Panc1 (cell line): ENCODE results near the gene C5orf24. TPM values are rescaled to one million over a fixed set of nuclear protein-coding genes. Genes with fewer than 3 reads are reported as not detected.
"Not testable (repeated sequence)": the region's sequence is repeated elsewhere in the genome, so short reads cannot be mapped to it uniquely, and the experiment has no call there.

Experiments used
- ATAC-seq: fragments of 200-7000 bp; cut with Tn5 transposase; 2 replicates; pipeline ENCODE4 v1.9.1; 2020; ENCODE audit warnings: mild to moderate bottlenecking, moderate library complexity
- BruUV-seq: library from RNA; stranded (reverse); fragments of 400-500 nt; replicated peaks from 2 replicates; lab custom pipeline; 2021; lab: Mats Ljungman, UMichigan
- CTCF ChIA-PET: fragments of 300-600 bp; sonication (Branson Sonifier 250); formaldehyde crosslinking; loops from one replicate; lab custom pipeline; 2022; ENCODE audit warnings: antibody characterized with exemption; lab: Charles Lee
- POLR2A ChIA-PET: fragments of 300-600 bp; sonication (Branson Sonifier 250); formaldehyde crosslinking; loops from one replicate; lab custom pipeline; 2022; ENCODE audit warnings: antibody characterized with exemption; lab: Charles Lee
- DNase-seq: peaks from one replicate; pipeline ENCODE4 v3.0.0-alpha.2; 2010; ENCODE audit warnings: low read depth, low spot score
- H3K27ac ChIP-seq: 2 replicates; pipeline ENCODE4 v1.5.1; 2011; ENCODE audit warnings: mild to moderate bottlenecking, low read length, inconsistent platforms
- H3K27me3 ChIP-seq: fragments of 200-500 bp; sonication (Bioruptor generic); 2 replicates; pipeline ENCODE4 v1.6.0; 2014; ENCODE audit warnings: low read length, inconsistent platforms; ENCODE audit not compliant: control insufficient read depth, insufficient read depth
- H3K36me3 ChIP-seq: fragments of 200-500 bp; sonication (Bioruptor generic); 2 replicates; pipeline ENCODE4 v1.5.1; 2014; ENCODE audit warnings: inconsistent platforms, mild to moderate bottlenecking, low read length, moderate library complexity; ENCODE audit not compliant: control insufficient read depth, insufficient read depth
- H3K4me1 ChIP-seq: 2 replicates; pipeline ENCODE4 v1.5.1; 2011; ENCODE audit warnings: inconsistent platforms, mild to moderate bottlenecking, low read length, moderate library complexity; ENCODE audit not compliant: control insufficient read depth, insufficient read depth
- H3K4me3 ChIP-seq, 2 experiments: 2 replicates each; pipeline ENCODE4 v1.5.1; 2011 to 2012; ENCODE audit warnings: low read depth in 2 of 2, low read length in 2 of 2, mild to moderate bottlenecking in 2 of 2, inconsistent platforms in 1 of 2, moderate library complexity in 1 of 2
- H3K9me3 ChIP-seq: fragments of 200-500 bp; sonication (Bioruptor generic); 2 replicates; pipeline ENCODE4 v1.5.1; 2014; ENCODE audit warnings: low read depth, mild to moderate bottlenecking, inconsistent platforms, low read length, moderate library complexity; ENCODE audit not compliant: control insufficient read depth, insufficient read depth
- POLR2AphosphoS5 ChIP-seq: IDR thresholded peaks from 2 replicates; pipeline ENCODE4 v1.6.1; 2012; ENCODE audit warnings: mild to moderate bottlenecking, low read depth, low read length, moderate library complexity
- REST ChIP-seq, 2 experiments: IDR thresholded peaks; 2 replicates each; pipeline ENCODE4 v1.6.1; 2011 to 2012; ENCODE audit warnings: low read depth in 2 of 2, control low read depth in 1 of 2, low read length in 1 of 2, mild to moderate bottlenecking in 1 of 2, moderate library complexity in 1 of 2; ENCODE audit not compliant: insufficient read depth in 1 of 2
- SIN3A ChIP-seq: IDR thresholded peaks from 2 replicates; pipeline ENCODE4 v1.6.1; 2012; ENCODE audit warnings: low read depth, mild to moderate bottlenecking, low read length, moderate library complexity, borderline replicate concordance; ENCODE audit not compliant: insufficient read depth
- TCF7L2 ChIP-seq: IDR thresholded peaks from 2 replicates; pipeline ENCODE4 v1.6.1; 2011; ENCODE audit warnings: mild to moderate bottlenecking, low read depth, low read length, inconsistent platforms
- in situ Hi-C: cut with HindIII; loops from 2 replicates; pipeline ENCODE4 v1.10.0; 2016; ENCODE audit warnings: low sequenced_read_pairs, low pct_unique_long_range_greater_than_20kb
- intact Hi-C: fragments of 100-400 bp; cut with micrococcal nuclease; formaldehyde crosslinking; loops from one replicate; pipeline ENCODE4 v1.10.0; 2022; ENCODE audit not compliant: unreplicated experiment
- total RNA-seq: library from RNA; stranded (reverse); gene quantifications from one replicate; pipeline ENCODE4 v1.2.1, GENCODE V29; 2021; ENCODE audit not compliant: unreplicated experiment
- TF ChIP-seq, protein P1 (sequence below): fragments of 450-650 bp; IDR thresholded peaks from 2 replicates; pipeline ENCODE4 v1.5.1; 2017; ENCODE audit warnings: mild to moderate bottlenecking

The C5orf24 gene
- total RNA-seq, 1 experiment from 2014 or later: 51.7 TPM

DNA sequence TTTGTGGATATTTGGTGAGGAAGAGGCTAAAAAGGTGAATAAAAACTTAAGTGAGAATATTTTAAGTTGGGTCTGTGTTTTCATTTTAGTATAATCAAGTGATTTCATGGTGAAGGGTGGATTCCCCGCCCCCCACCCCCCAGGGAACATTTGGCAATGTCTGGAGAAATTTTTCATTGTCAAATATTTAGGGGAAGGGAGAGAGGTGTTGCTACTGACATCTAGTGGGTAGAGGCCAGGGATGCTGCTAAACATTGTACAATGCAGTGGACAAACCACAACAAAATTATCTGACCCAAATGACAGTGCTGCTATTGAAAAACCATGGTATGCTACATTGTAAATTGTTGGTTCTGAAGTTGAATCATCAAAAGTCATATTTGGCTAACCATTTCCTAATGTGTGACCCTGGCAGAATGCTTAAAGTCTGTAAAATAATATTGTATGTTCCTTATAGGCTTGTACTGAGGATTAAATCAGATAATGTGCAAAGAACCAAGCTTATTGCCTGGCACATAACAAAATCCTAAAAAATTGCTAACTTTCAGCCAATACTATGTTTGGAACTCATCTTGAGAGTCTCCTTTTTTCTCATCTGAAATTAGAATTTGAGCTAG, 5.6 kb downstream of the C5orf24 start:
- peaks cover 6% of the 10 kb centered on the region; the same call in 1 of the 2 replicates for H3K4me1 ChIP-seq
- in situ Hi-C loops (no loop called here), intact Hi-C loops (no loop called here)

GRCh38 chr5:134856465-134856864, 10.7 kb downstream of the C5orf24 start:
- peaks cover 43% of the 10 kb centered on the region for H3K36me3 ChIP-seq
- H3K9me3 ChIP-seq, H3K27ac ChIP-seq, in situ Hi-C loops, intact Hi-C loops, CTCF ChIA-PET, H3K4me1 ChIP-seq, DNase-seq, H3K4me3 ChIP-seq, ATAC-seq, POLR2A ChIA-PET, BruUV-seq, H3K27me3 ChIP-seq: not testable (repeated sequence)

More for the DNA sequence above, 5.6 kb downstream of the C5orf24 start:
- no TSS peak for BruUV-seq
- peak; percentile 70 for ATAC-seq
- POLR2A ChIA-PET: no interaction called here
- CTCF ChIA-PET: interaction anchor here (0.7 kb wide), 1 partner anchor 16 kb away, joined by 4 read pairs; no protein-coding TSS in a partner anchor
- TF ChIP-seq SIN3A: no peak
- TF ChIP-seq, protein P1, sequence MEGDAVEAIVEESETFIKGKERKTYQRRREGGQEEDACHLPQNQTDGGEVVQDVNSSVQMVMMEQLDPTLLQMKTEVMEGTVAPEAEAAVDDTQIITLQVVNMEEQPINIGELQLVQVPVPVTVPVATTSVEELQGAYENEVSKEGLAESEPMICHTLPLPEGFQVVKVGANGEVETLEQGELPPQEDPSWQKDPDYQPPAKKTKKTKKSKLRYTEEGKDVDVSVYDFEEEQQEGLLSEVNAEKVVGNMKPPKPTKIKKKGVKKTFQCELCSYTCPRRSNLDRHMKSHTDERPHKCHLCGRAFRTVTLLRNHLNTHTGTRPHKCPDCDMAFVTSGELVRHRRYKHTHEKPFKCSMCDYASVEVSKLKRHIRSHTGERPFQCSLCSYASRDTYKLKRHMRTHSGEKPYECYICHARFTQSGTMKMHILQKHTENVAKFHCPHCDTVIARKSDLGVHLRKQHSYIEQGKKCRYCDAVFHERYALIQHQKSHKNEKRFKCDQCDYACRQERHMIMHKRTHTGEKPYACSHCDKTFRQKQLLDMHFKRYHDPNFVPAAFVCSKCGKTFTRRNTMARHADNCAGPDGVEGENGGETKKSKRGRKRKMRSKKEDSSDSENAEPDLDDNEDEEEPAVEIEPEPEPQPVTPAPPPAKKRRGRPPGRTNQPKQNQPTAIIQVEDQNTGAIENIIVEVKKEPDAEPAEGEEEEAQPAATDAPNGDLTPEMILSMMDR: peak; percentile 50
- no peak for TF ChIP-seq TCF7L2
- TF ChIP-seq REST (IDR thresholded peaks at IDR 0.05; ENCODE audit: insufficient read depth in 1 of 2, low read depth in 2 of 2, low read length in 1 of 2): no peak
- Histone ChIP-seq H3K36me3 (peaks cover 21% of the 10 kb centered on the region), H3K9me3 (no peaks in the 10 kb centered on the region), H3K27ac (no peak overlapping the region), H3K27me3 (no peaks in the 10 kb centered on the region), H3K4me3 (no peak overlapping the region)
- no peak for DNase-seq

DNA sequence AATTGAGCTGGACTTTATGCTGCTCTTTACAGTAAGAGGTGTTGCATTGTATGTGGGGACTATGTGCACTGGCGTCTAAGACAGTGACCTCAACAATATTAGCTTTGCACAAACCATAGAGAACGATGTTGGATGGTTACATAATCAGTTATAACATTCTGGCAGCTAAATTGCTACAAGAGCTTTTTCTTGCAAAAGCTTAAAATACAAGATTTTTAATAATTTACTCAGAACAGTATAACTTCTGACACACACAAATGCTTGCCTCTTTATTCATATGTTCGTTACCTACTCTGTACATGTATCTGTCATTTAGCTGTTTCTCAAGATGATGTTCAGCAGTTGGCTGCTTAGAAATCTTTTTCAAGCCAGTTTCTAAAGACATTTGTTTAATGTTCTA, 11.6 kb downstream of the C5orf24 start:
- intact Hi-C loops (no loop called here), in situ Hi-C loops (no loop called here)
- no peaks in the 10 kb centered on the region for H3K27me3 ChIP-seq
- no peak overlapping the region for H3K27ac ChIP-seq
- BruUV-seq: no TSS peak
- CTCF ChIA-PET: no interaction called here
- H3K36me3 ChIP-seq: peaks cover 43% of the 10 kb centered on the region
- POLR2A ChIA-PET: no interaction called here
- no peak overlapping the region for H3K4me3 ChIP-seq
- ATAC-seq (no peak), DNase-seq (no peak)
- H3K9me3 ChIP-seq: no peaks in the 10 kb centered on the region
- no peak for TF ChIP-seq POLR2AphosphoS5
- TF ChIP-seq, protein P1: no peak
- no peak for TF ChIP-seq SIN3A
- TF ChIP-seq REST (IDR thresholded peaks at IDR 0.05; ENCODE audit: insufficient read depth in 1 of 2, low read depth in 2 of 2, low read length in 1 of 2): no peak
- no peak for TF ChIP-seq TCF7L2
- H3K4me1 ChIP-seq: no peaks in the 10 kb centered on the region
